Aorta (tissue), 5 donors: Measurements from ENCODE around the gene CDK10. TPM values are rescaled to one million over a fixed set of nuclear protein-coding genes. Genes with fewer than 3 reads are reported as not detected.

Experiments
- ATAC-seq: fragments of 200-7000 bp; cut with Tn5 transposase; one replicate; pipeline ENCODE4 v1.9.1; 2022; ENCODE audit warnings: moderate library complexity; ENCODE audit not compliant: low FRiP score
- DNase-seq, 2 donors: peaks; one replicate each; pipeline ENCODE4 v3.0.0-alpha.2; 2020
- H3K27ac ChIP-seq, 2 donors: one replicate each; pipeline ENCODE4 v1.5.1; 2013; ENCODE audit warnings: low read length in 2 of 2, mild to moderate bottlenecking in 2 of 2, moderate library complexity in 2 of 2, control low read depth in 1 of 2, inconsistent platforms in 1 of 2, low read depth in 1 of 2
- H3K27me3 ChIP-seq, 2 donors: one replicate each; pipeline ENCODE4 v1.6.1; 2013; ENCODE audit warnings: control low read depth in 1 of 2, low read length in 1 of 2, mild to moderate bottlenecking in 1 of 2, moderate library complexity in 1 of 2; ENCODE audit not compliant: insufficient read depth in 2 of 2, control insufficient read depth in 1 of 2
- H3K36me3 ChIP-seq, 2 donors: one replicate each; pipeline ENCODE4 v1.6.1; 2013; ENCODE audit warnings: control low read depth in 1 of 2, low read length in 1 of 2, mild to moderate bottlenecking in 1 of 2; ENCODE audit not compliant: insufficient read depth in 2 of 2, control insufficient read depth in 1 of 2
- H3K4me1 ChIP-seq, 2 donors: one replicate each; pipeline ENCODE4 v1.6.1; 2013; ENCODE audit warnings: low read length in 2 of 2, control low read depth in 1 of 2, mild to moderate bottlenecking in 1 of 2, moderate library complexity in 1 of 2; ENCODE audit not compliant: insufficient read depth in 2 of 2, control insufficient read depth in 1 of 2
- H3K4me3 ChIP-seq, 2 donors: one replicate each; pipeline ENCODE4 v1.5.1; 2013; ENCODE audit warnings: low read length in 2 of 2, control low read depth in 1 of 2, mild to moderate bottlenecking in 1 of 2
- H3K9me3 ChIP-seq: one replicate; pipeline ENCODE4 v1.6.1; 2013; ENCODE audit warnings: mild to moderate bottlenecking, low read length; ENCODE audit not compliant: control insufficient read depth
- WGBS, 2 donors: extraction: QIAGEN DNeasy Blood & Tissue Kit; methylation state at CpG; one replicate each; pipeline ENCODE4 v1.1.7; 2013; 5-methylcytosine and 5-hydroxymethylcytosine counted together
- intact Hi-C, 2 donors: fragments of 100-400 bp; cut with DNase I; formaldehyde crosslinking; loops; one replicate each; pipeline versions ENCODE4 v1.14.2 to v1.15.0; 2022
- polyA plus RNA-seq, 2 donors: library from polyadenylated mRNA; stranded (reverse); fragments of 200-250 nt; gene quantifications; one replicate each; pipeline ENCODE4 v1.2.3, GENCODE V29; 2013
- total RNA-seq, 2 donors: library from RNA; stranded (reverse); fragmentation: NEBNext Ultra II Directional; extraction: Animal tissue kit (Norgen Biotek cat#: 25700); gene quantifications; one replicate each; pipeline ENCODE4 v1.2.1, GENCODE V29; 2021
- donor health status: healthy with polysubstance abuse.
- donor health status: Bipolar disorder and iron deficiency.
- donor health status: DM: no; HTN: no; CAD: no.
- donor health status: DM: no; HTN: no; CAD: no.
- donor health status: DM: yes; HTN: yes; CAD: no.

Gene CDK10
- total and polyA plus RNA-seq, 4 donors, result 24.7 to 134 (median 50.5) TPM

DNA sequence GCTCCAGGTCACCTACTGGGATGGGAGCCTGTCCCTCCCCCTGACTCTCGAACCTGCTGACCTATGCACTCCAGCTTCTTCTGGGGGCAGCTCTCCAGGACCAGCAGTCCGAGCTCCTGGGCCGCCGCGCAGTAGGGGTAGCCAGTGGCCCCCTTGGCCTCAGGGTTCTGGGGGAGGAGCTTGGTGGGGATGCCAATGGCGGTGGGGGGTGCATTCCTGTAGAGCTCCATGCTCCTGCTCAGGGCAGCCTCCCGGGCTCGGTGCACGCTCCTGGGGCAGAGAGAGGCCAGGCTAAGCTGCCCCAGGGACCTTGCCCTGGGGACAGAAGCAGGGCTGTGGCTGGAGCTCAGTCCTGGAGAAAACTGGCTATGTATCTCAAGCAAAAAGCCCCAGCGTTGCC is 22.7 kb downstream of the CDK10 start:
- H3K27me3 ChIP-seq, result no peaks in the 10 kb centered on the region
- DNase-seq, result no peak
- no peak overlapping the region for H3K27ac ChIP-seq
- no peaks in the 10 kb centered on the region for H3K4me1 ChIP-seq
- intact Hi-C loops, result loop anchor here in 1 of 2 donors (5.0 kb wide), 1 partner anchor 83 kb away; no protein-coding TSS in a partner anchor
- H3K36me3 ChIP-seq, result no peaks in the 10 kb centered on the region
- no peak for ATAC-seq
- H3K9me3 ChIP-seq, result no peaks in the 10 kb centered on the region
- 85 to 88% methylated on average over 10 of the region's 10 CpGs for WGBS, 2 donors
- no peak overlapping the region for H3K4me3 ChIP-seq

DNA sequence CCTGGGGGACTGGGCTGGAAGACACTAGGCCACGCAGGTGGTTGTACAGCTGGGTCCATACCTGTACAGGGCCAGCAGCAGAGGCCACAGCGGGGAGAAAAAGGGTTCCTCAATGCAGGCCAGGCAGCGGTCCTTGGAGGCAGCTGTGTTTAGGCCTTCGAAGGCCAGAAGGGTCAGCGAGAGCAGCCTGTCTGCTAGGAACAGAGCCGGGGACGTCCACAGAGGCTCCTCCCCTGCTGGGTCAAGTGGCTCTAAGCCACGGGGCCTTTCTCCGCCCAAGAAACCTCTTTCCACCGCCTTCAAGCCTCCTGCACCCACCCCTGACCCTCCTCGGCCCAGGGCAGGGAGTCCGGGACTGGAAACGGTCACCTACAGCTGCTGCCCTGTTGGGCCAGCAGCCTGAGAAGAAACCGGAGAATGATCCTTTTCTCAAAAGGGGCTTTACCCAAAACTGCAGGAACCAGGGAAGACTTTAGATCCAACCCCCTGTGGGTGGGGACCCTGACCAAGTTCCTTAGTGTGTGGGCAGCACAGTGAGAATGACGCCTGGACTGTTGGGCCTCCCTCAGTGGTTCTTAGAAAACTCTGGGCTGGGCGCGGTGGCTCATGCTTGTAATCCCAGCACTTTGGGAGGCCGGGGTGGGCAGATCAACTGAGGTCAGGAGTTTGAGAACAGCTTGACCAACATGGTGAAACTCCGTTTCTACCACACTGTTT is 23.4 kb downstream of the CDK10 start:
- Histone ChIP-seq H3K4me3 (no peak overlapping the region), H3K27me3 (no peaks in the 10 kb centered on the region), H3K27ac (no peak overlapping the region), H3K4me1 (no peaks in the 10 kb centered on the region), H3K9me3 (no peaks in the 10 kb centered on the region), H3K36me3 (no peaks in the 10 kb centered on the region)
- WGBS, 2 donors, result 90 to 91% methylated on average over 19 of the region's 19 CpGs
- ATAC-seq (no peak), DNase-seq (peak in 1 of 2 donors; percentile 24)
- intact Hi-C loops, result loop anchor here in 1 of 2 donors (5.0 kb wide), 1 partner anchor 82 kb away; no protein-coding TSS in a partner anchor

DNA sequence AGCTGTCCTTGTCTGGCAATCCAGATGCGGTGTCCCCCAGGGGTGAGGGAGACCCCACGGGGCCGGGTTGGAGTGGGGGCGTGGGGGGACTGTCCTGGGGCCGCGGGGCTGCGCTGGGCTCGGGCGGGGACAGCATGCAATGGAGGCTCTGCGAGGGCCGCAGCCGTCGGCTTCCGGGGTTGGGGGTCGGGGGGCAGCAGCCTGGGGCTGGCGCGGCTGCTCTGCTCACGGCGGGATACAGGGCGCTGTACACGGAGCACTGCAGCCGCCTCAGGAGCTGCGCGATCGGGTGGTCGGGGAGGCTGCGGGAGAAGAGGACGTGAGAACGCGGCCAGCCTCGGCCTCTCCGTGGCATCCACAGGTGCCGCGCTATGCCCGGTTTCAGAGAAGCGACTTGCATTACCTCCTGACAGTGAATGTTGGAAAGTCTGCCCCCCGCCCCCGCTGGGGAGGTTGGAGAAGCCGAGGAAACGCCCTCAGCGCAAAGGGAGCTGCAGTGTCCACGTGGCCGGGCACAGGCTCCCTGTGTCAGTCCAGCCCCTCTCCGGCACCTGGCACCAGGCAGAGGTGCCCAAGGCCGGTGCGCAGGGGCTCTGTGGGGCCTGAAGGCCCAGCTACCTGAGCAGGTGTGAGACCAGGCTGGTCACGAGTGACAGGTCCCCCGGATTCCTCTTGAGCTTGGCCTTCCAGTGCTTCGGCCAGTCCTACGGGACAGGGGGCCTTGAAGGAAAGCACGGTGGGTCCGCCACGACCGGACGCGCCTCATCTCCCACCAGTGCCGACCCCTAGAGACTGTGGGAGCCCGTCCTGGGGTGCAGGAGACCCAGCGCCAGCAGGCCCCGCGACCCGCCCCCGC is 24.4 kb downstream of the CDK10 start:
- H3K27ac ChIP-seq, result no peak overlapping the region
- H3K9me3 ChIP-seq, result no peaks in the 10 kb centered on the region
- DNase-seq (peak in 1 of 2 donors; percentile 42), ATAC-seq (no peak)
- WGBS, 2 donors, result 81 to 86% methylated on average over 60 to 63 of the region's 63 CpGs
- H3K27me3 ChIP-seq, result no peaks in the 10 kb centered on the region
- intact Hi-C loops, result no loop called here
- no peaks in the 10 kb centered on the region for H3K4me1 ChIP-seq
- H3K4me3 ChIP-seq, result no peak overlapping the region
- H3K36me3 ChIP-seq, result no peaks in the 10 kb centered on the region

DNA sequence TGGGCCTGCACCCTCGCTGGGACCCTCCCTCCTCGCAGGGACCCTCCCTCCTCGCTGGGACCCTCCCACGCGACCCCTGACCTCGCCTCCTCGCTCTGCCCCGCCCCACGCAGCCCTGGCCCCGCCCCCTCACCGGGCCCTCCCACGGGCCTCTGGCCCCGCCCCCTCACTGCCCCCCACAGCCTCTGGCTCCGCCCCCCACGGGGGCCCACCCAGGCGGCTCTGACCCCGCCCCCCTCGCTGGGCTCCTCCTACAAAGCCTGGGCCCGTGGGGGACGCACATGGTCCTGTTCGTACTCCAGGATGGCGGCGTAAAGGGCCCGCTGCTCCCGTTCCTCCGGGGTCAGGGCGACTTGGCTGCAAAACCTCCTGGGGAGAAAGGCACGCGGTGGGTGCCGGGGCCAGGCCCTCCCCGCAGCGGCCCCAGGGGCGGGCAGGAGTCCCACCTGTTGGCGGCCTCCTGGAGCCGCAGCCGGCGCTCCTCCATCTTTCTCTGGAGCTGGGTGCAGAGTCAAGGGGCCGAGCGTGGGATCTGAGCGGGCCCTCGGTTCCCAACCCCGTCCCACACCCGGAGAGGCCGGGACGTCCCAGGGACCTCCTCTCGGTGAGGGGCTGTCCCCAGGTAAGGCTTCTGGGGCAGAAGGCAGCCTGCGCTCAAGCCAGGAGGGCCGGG is 25.2 kb downstream of the CDK10 start:
- ATAC-seq, result peak; percentile 30
- DNase-seq, result peak in 1 of 2 donors; percentile 52
- Histone ChIP-seq H3K27me3 (no peaks in the 10 kb centered on the region), H3K9me3 (no peaks in the 10 kb centered on the region), H3K4me1 (no peaks in the 10 kb centered on the region), H3K27ac (no peak overlapping the region), H3K36me3 (no peaks in the 10 kb centered on the region), H3K4me3 (no peak overlapping the region)
- WGBS, 2 donors, result 5 to 8% methylated on average over 28 to 48 of the region's 48 CpGs
- intact Hi-C loops, result no loop called here

DNA sequence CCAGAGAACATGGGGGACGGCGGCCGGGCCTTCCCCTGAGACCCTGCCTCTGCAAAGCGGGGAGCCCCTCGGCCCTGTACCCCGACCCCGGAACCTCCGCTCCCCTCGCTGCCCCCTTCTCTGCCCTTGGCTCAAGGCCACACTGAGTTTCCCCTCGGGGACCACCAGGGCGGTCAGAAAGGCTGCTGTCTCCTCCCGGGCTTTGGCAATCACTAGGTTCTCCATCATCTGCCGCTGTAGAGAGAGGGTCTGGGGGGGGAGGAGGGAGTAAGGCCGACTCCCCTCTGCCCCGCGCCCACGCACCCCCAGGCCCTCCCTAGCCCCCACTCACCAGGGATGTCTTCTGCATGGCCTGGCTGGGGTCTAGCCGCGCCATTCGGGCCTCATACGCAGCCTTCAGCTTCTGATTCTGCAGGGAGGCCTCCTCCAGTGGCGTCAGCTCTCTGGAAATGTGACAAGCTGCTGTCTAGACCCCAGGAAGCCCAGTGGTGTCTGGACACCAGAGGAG is 25.8 kb downstream of the CDK10 start:
- no peak for ATAC-seq
- Histone ChIP-seq H3K27ac (no peak overlapping the region), H3K4me3 (no peak overlapping the region), H3K36me3 (no peaks in the 10 kb centered on the region), H3K4me1 (no peaks in the 10 kb centered on the region), H3K27me3 (no peaks in the 10 kb centered on the region), H3K9me3 (no peaks in the 10 kb centered on the region)
- 17 to 20% methylated on average over 18 to 22 of the region's 22 CpGs for WGBS, 2 donors
- DNase-seq, result peak in 1 of 2 donors; percentile 43
- intact Hi-C loops, result no loop called here

DNA sequence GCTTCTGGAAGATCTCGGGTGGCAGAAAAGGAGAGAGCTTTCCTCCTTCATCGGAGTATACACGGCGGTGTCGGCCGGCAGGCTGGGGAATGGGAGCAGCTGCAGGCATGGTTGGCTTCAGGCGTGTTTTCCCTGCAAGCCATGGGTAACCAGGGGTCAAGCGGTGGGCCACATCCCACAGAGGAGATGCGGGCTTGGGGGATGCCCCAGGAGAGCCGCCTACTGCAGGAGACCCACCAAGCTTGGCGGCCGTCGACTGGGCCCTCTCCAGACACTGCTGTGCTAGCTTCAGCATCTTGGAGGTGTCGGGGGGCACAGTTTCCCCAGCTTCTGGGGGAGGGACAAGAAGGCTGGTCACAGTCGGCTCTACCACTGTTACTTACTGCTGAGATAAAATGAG is 30.0 kb downstream of the CDK10 start:
- Histone ChIP-seq H3K27me3 (peaks cover 0 to 2% of the 10 kb centered on the region in 2 donors), H3K27ac (no peak overlapping the region), H3K36me3 (no peaks in the 10 kb centered on the region), H3K9me3 (no peaks in the 10 kb centered on the region), H3K4me3 (no peak overlapping the region), H3K4me1 (no peaks in the 10 kb centered on the region)
- DNase-seq (no peak), ATAC-seq (no peak)
- intact Hi-C loops, result no loop called here
- 84 to 88% methylated on average over 15 of the region's 15 CpGs for WGBS, 2 donors

DNA sequence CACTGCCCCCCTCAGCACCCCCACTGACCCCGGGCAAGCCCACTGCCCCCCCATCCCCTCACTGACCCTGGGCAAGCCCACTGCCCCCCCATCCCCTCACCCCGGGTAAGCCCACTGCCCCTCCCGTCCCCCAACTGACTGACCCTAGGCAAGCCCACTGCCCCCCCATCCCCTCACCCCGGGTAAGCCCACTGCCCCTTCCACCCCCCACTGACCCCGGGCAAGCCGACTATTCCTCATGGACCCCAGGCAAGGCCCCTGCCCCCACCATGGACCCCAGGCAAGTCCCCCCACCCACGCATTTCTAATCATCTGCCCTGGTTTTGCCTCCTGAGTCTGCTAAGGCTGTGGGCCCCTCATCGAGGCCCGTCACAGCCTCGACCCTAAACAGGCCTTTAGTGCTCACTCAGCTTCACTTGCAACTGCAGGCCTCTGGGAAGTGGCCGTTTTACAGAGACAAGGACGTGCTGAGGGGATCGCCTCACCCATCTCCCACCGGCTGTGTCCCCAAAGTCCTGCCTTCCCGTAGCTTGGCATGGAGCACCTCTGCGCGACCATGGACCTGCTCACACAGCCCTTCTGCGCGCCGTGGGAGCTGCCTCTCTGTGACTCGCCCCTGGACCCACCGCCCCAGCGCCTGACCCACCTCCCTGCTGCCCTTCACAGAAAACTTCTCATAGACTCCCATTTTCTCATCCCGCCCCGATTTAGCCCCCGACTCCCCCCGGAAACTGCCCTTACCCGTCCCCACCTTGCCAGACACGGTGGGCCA is 30.6 kb downstream of the CDK10 start:
- intact Hi-C loops, result no loop called here
- H3K4me1 ChIP-seq, result no peaks in the 10 kb centered on the region

More for the DNA sequence above, 30.6 kb downstream of the CDK10 start:
- Histone ChIP-seq H3K27ac (no peak overlapping the region), H3K4me3 (no peak overlapping the region), H3K9me3 (no peaks in the 10 kb centered on the region), H3K36me3 (no peaks in the 10 kb centered on the region), H3K27me3 (peaks cover 0 to 2% of the 10 kb centered on the region in 2 donors)
- ATAC-seq (no peak), DNase-seq (no peak)
- 89 to 92% methylated on average over 26 to 29 of the region's 29 CpGs for WGBS, 2 donors
